H9 (cell line): Measurements from ENCODE around the gene GPR137B. TPM values are rescaled to one million over a fixed set of nuclear protein-coding genes. Genes with fewer than 3 reads are reported as not detected.

ENCODE experiments used
- DNase-seq: peaks from one replicate; pipeline ENCODE4 v3.0.0-alpha.2; 2017
- H2AFZ ChIP-seq: one replicate; pipeline ENCODE4 v1.6.1; 2013; ENCODE audit warnings: mild to moderate bottlenecking, low read length, control low read depth, moderate library complexity
- H2AK5ac ChIP-seq: 2 replicates; pipeline ENCODE4 v1.6.1; 2013; ENCODE audit warnings: low read length, control low read depth, mixed read lengths; ENCODE audit not compliant: insufficient read length
- H2BK120ac ChIP-seq: one replicate; pipeline ENCODE4 v1.6.1; 2013; ENCODE audit warnings: low read depth, mild to moderate bottlenecking, low read length, control low read depth, inconsistent platforms; ENCODE audit not compliant: poor library complexity, severe bottlenecking
- H2BK12ac ChIP-seq: 2 replicates; pipeline ENCODE4 v1.6.1; 2013; ENCODE audit warnings: low read length, control low read depth, mixed read lengths, low read depth; ENCODE audit not compliant: insufficient read length
- H2BK15ac ChIP-seq: 2 replicates; pipeline ENCODE4 v1.6.1; 2013; ENCODE audit warnings: low read depth, low read length, control low read depth
- H2BK20ac ChIP-seq: one replicate; pipeline ENCODE4 v1.6.1; 2013; ENCODE audit warnings: low read depth, mild to moderate bottlenecking, low read length, control low read depth, inconsistent platforms; ENCODE audit not compliant: poor library complexity, severe bottlenecking
- H2BK5ac ChIP-seq: 2 replicates; pipeline ENCODE4 v1.6.1; 2013; ENCODE audit warnings: low read length, control low read depth, mixed read lengths; ENCODE audit not compliant: insufficient read length
- H3K14ac ChIP-seq: 2 replicates; pipeline ENCODE4 v1.6.1; 2013; ENCODE audit warnings: low read length, control low read depth; ENCODE audit not compliant: insufficient read depth
- H3K18ac ChIP-seq: 2 replicates; pipeline ENCODE4 v1.6.1; 2013; ENCODE audit warnings: low read depth, mild to moderate bottlenecking, mixed read lengths, low read length, control low read depth; ENCODE audit not compliant: insufficient read length
- H3K23ac ChIP-seq: 2 replicates; pipeline ENCODE4 v1.6.1; 2013; ENCODE audit warnings: low read length, control low read depth, mixed read lengths, low read depth; ENCODE audit not compliant: insufficient read length
- H3K23me2 ChIP-seq: 2 replicates; pipeline ENCODE4 v1.6.1; 2013; ENCODE audit warnings: low read depth, mild to moderate bottlenecking, mixed read lengths, low read length, control low read depth; ENCODE audit not compliant: insufficient read length, poor library complexity, severe bottlenecking
- H3K27ac ChIP-seq: 2 replicates; pipeline ENCODE4 v1.5.1; 2013; ENCODE audit warnings: low read length, control low read depth, mixed read lengths, low read depth; ENCODE audit not compliant: insufficient read length
- H3K27me3 ChIP-seq: 2 replicates; pipeline ENCODE4 v1.6.1; 2013; ENCODE audit warnings: low read length, control low read depth, inconsistent platforms; ENCODE audit not compliant: insufficient read depth
- H3K4ac ChIP-seq: 2 replicates; pipeline ENCODE4 v1.6.1; 2013; ENCODE audit warnings: low read depth, mild to moderate bottlenecking, control low read depth, inconsistent platforms, low read length, moderate library complexity
- H3K4me1 ChIP-seq: 2 replicates; pipeline ENCODE4 v1.6.1; 2013; ENCODE audit warnings: low read length, control low read depth, inconsistent platforms; ENCODE audit not compliant: insufficient read depth
- H3K4me2 ChIP-seq: 2 replicates; pipeline ENCODE4 v1.6.1; 2013; ENCODE audit warnings: low read length, control low read depth, mixed read lengths; ENCODE audit not compliant: insufficient read length, insufficient read depth
- H3K56ac ChIP-seq: 2 replicates; pipeline ENCODE4 v1.6.1; 2013; ENCODE audit warnings: low read depth, mild to moderate bottlenecking, mixed read lengths, low read length, control low read depth; ENCODE audit not compliant: insufficient read length
- H3K79me1 ChIP-seq: 2 replicates; pipeline ENCODE4 v1.6.1; 2013; ENCODE audit warnings: low read depth, mild to moderate bottlenecking, moderate library complexity, low read length, control low read depth, inconsistent platforms; ENCODE audit not compliant: insufficient read depth, poor library complexity, severe bottlenecking
- H3K79me2 ChIP-seq: 2 replicates; pipeline ENCODE4 v1.6.1; 2013; ENCODE audit warnings: low read length, control low read depth, inconsistent platforms; ENCODE audit not compliant: insufficient read depth
- H3K9ac ChIP-seq: 2 replicates; pipeline ENCODE4 v1.6.1; 2013; ENCODE audit warnings: low read length, control low read depth, mixed read lengths; ENCODE audit not compliant: insufficient read length; ENCODE audit errors: extremely low read depth
- H3K9me3 ChIP-seq: one replicate; pipeline ENCODE4 v1.6.1; 2013; ENCODE audit warnings: low read depth, low read length, inconsistent platforms; ENCODE audit not compliant: control insufficient read depth
- H3T11ph ChIP-seq: one replicate; pipeline ENCODE4 v1.6.1; 2013; ENCODE audit warnings: mild to moderate bottlenecking, low read length, control low read depth, inconsistent platforms
- H4K20me1 ChIP-seq: one replicate; pipeline ENCODE4 v1.6.1; 2013; ENCODE audit not compliant: control insufficient read depth, insufficient read length, insufficient read depth
- H4K5ac ChIP-seq: 2 replicates; pipeline ENCODE4 v1.6.1; 2013; ENCODE audit warnings: low read depth, mild to moderate bottlenecking, mixed read lengths, low read length, control low read depth; ENCODE audit not compliant: insufficient read length
- H4K8ac ChIP-seq: replicated peaks from 2 replicates; pipeline ENCODE4 v1.6.1; 2013; ENCODE audit warnings: low read length, control low read depth, mixed read lengths, low read depth; ENCODE audit not compliant: insufficient read length
- H4K91ac ChIP-seq: 2 replicates; pipeline ENCODE4 v1.6.1; 2013; ENCODE audit warnings: low read depth, mild to moderate bottlenecking, moderate library complexity, mixed read lengths, low read length, control low read depth; ENCODE audit not compliant: insufficient read length
- H3K27ac Mint-ChIP-seq, 3 experiments: 2 replicates in 2 of 3; 3 replicates in 1 of 3; pipeline ENCODE4 v1.8.0; 2020 to 2021; ENCODE audit warnings: mixed read lengths in 3 of 3, mild to moderate bottlenecking in 1 of 3, moderate library complexity in 1 of 3
- H3K27me3 Mint-ChIP-seq: 2 replicates; pipeline ENCODE4 v1.8.0; 2021; ENCODE audit warnings: low read depth, mild to moderate bottlenecking, moderate library complexity, mixed read lengths
- H3K36me3 Mint-ChIP-seq, 3 experiments: 2 replicates in 2 of 3; 3 replicates in 1 of 3; pipeline ENCODE4 v1.8.0; 2020 to 2021; ENCODE audit warnings: low read depth in 3 of 3, mixed read lengths in 3 of 3; ENCODE audit not compliant: insufficient read depth in 1 of 3
- H3K4me1 Mint-ChIP-seq, 2 experiments: 2 replicates each; pipeline ENCODE4 v1.8.0; 2020; ENCODE audit warnings: mixed read lengths in 2 of 2
- H3K4me3 Mint-ChIP-seq, 2 experiments: 2 replicates in 1 of 2; 3 replicates in 1 of 2; pipeline ENCODE4 v1.8.0; 2020 to 2021; ENCODE audit warnings: mild to moderate bottlenecking in 2 of 2, mixed read lengths in 2 of 2, moderate library complexity in 1 of 2
- H3K9me3 Mint-ChIP-seq, 2 experiments: 2 replicates in 1 of 2; 3 replicates in 1 of 2; pipeline ENCODE4 v1.8.0; 2020; ENCODE audit warnings: mild to moderate bottlenecking in 2 of 2, mixed read lengths in 2 of 2, moderate library complexity in 1 of 2
- CTCF ChIP-seq: fragments of 200-600 bp; sonication (generic); conservative IDR thresholded peaks from 3 replicates; pipeline ENCODE4 v1.8.0; 2021; ENCODE audit warnings: antibody characterized with exemption, mild to moderate bottlenecking
- WGBS: extraction: QIAGEN DNeasy Blood & Tissue Kit; methylation state at CpG from one replicate; pipeline ENCODE4 v1.1.7; 2013; ENCODE audit warnings: missing lambda C conversion rate, low lambda C conversion rate, mixed read lengths; ENCODE audit not compliant: insufficient read length; ENCODE audit errors: extremely low coverage; 5-methylcytosine and 5-hydroxymethylcytosine counted together
- total RNA-seq: library from RNA; stranded (reverse); gene quantifications from 2 replicates; pipeline ENCODE4 v1.2.1, GENCODE V29; 2021

GPR137B gene
- total RNA-seq, 1 experiment from 2014 or later: 5.9 TPM

- no peaks in the 10 kb centered on the region; a peak in 1 of 7 replicates for H3K36me3 Mint-ChIP-seq
- no peak overlapping the region for H2BK120ac ChIP-seq
- H3K4me2 ChIP-seq: no peak overlapping the region
- H3K18ac ChIP-seq: peak overlapping the region; percentile 70
- H3K9ac ChIP-seq: no peak overlapping the region
- H2BK5ac ChIP-seq: no peak overlapping the region
- DNase-seq: peak; percentile 66
- H3K79me2 ChIP-seq: no peaks in the 10 kb centered on the region
- 0 out of 2 replicates have a peak overlapping the region, but pooled peaks have one; percentile 88 for H3K14ac ChIP-seq
- H3K4me1 Mint-ChIP-seq: peaks cover 21 to 23% of the 10 kb centered on the region in 2 experiments
- no peak overlapping the region for H3K23ac ChIP-seq
- no CpG with 5 or more reads among the region's 5 CpGs for WGBS
- no peak overlapping the region for H4K5ac ChIP-seq
- H3K56ac ChIP-seq: no peak overlapping the region
- H3K27ac Mint-ChIP-seq: peak overlapping the region in 2 of 3 experiments; percentile 86; a peak in 3 of 7 replicates
- H3K27me3 ChIP-seq: no peaks in the 10 kb centered on the region
- no peak overlapping the region for H3K4ac ChIP-seq
- no peaks in the 10 kb centered on the region for H3K9me3 Mint-ChIP-seq
- no peak overlapping the region for H3K27ac ChIP-seq
- H3K27me3 Mint-ChIP-seq: no peaks in the 10 kb centered on the region
- H2BK15ac ChIP-seq: no peak overlapping the region
- no peaks in the 10 kb centered on the region; the same call in 1 of the 2 replicates for H3K4me1 ChIP-seq
- H4K8ac ChIP-seq: no peak overlapping the region
- H2BK12ac ChIP-seq: no peak overlapping the region
- no peaks in the 10 kb centered on the region for H3K9me3 ChIP-seq
- no peaks in the 10 kb centered on the region for H3K23me2 ChIP-seq
- H3K79me1 ChIP-seq: no peaks in the 10 kb centered on the region
- H2AFZ ChIP-seq: no peak overlapping the region
- H3K4me3 Mint-ChIP-seq: peak overlapping the region in 1 of 2 experiments; percentile 5; a peak in 1 of 5 replicates
- H2AK5ac ChIP-seq: no peak overlapping the region
- H4K20me1 ChIP-seq: no peaks in the 10 kb centered on the region
- no peak overlapping the region for H4K91ac ChIP-seq
- no peak overlapping the region for H3T11ph ChIP-seq
- no peak overlapping the region for H2BK20ac ChIP-seq
- no peak for TF ChIP-seq CTCF
Measured at GRCh38 chr1:236129306-236129705, 13.0 kb upstream of the GPR137B start.
